Neural cell (in vitro differentiated cells): ENCODE data around the gene CRYZL1. TPM values are rescaled to one million over a fixed set of nuclear protein-coding genes. Genes with fewer than 3 reads are reported as not detected.
"Not testable (repeated sequence)": the region's sequence is repeated elsewhere in the genome, so short reads cannot be mapped to it uniquely, and the experiment has no call there.

Experiments used
- H2AFZ ChIP-seq: fragments of 200-600, 300-800 bp; sonication (generic), shearing (Covaris generic); 2 replicates; pipeline ENCODE4 v1.6.0; 2014; ENCODE audit warnings: low read depth, mild to moderate bottlenecking, antibody characterized with exemption, low read length, moderate library complexity
- H3F3A ChIP-seq: fragments of 200-600 bp; shearing (Covaris generic); 2 replicates; pipeline ENCODE4 v1.6.1; 2016; ENCODE audit warnings: mild to moderate bottlenecking, moderate library complexity, mixed read lengths, antibody characterized with exemption, low read length; ENCODE audit not compliant: insufficient read depth, poor library complexity, severe bottlenecking
- H3K27ac ChIP-seq: fragments of 200-600, 300-800 bp; sonication (generic), shearing (Covaris generic); 2 replicates; pipeline ENCODE4 v1.5.1; 2014; ENCODE audit warnings: mild to moderate bottlenecking, low read length, moderate library complexity
- H3K27me3 ChIP-seq: fragments of 300-800, 200-600 bp; sonication (generic), shearing (Covaris generic); 2 replicates; pipeline ENCODE4 v1.6.0; 2014; ENCODE audit warnings: mild to moderate bottlenecking, low read depth, low read length, moderate library complexity; ENCODE audit not compliant: insufficient read depth
- H3K36me3 ChIP-seq: fragments of 300-800, 200-600 bp; sonication (generic), shearing (Covaris generic); 2 replicates; pipeline ENCODE4 v1.5.1; 2014; ENCODE audit warnings: mild to moderate bottlenecking, antibody characterized with exemption, low read length, moderate library complexity; ENCODE audit not compliant: insufficient read depth
- H3K4me2 ChIP-seq: fragments of 300-800, 200-600 bp; sonication (generic), shearing (Covaris generic); 2 replicates; pipeline ENCODE4 v1.6.0; 2014; ENCODE audit warnings: mild to moderate bottlenecking, low read length
- H3K4me3 ChIP-seq: fragments of 300-800, 200-600 bp; sonication (generic), shearing (Covaris generic); 2 replicates; pipeline ENCODE4 v1.5.1; 2014; ENCODE audit warnings: mild to moderate bottlenecking, low read length, moderate library complexity
- H3K79me2 ChIP-seq: fragments of 200-600 bp; shearing (Covaris generic); replicated peaks from 2 replicates; pipeline ENCODE4 v1.6.0; 2014; ENCODE audit warnings: mild to moderate bottlenecking, low read length, moderate library complexity; ENCODE audit not compliant: insufficient read depth
- H3K9ac ChIP-seq: fragments of 300-800, 200-600 bp; sonication (generic), shearing (Covaris generic); 2 replicates; pipeline ENCODE4 v1.6.1; 2016; ENCODE audit warnings: mild to moderate bottlenecking, low read length, mixed read lengths
- H3K9me2 ChIP-seq: fragments of 200-600 bp; shearing (Covaris generic); 2 replicates; pipeline ENCODE4 v1.6.1; 2016; ENCODE audit warnings: mild to moderate bottlenecking, low read length, mixed read lengths; ENCODE audit not compliant: insufficient read depth
- H3K9me3 ChIP-seq: fragments of 200-600, 300-800 bp; sonication (generic), shearing (Covaris generic); 2 replicates; pipeline ENCODE4 v1.6.1; 2016; ENCODE audit warnings: mild to moderate bottlenecking, mixed run types, low read length, moderate library complexity, mixed read lengths
- H4K20me1 ChIP-seq: fragments of 200-600 bp; shearing (Covaris generic); 2 replicates; pipeline ENCODE4 v1.6.1; 2016; ENCODE audit warnings: mild to moderate bottlenecking, mixed run types; ENCODE audit not compliant: insufficient read depth
- CTCF ChIP-seq: fragments of 450-650 bp; IDR thresholded peaks from 2 replicates; pipeline ENCODE4 v1.5.1; 2014; ENCODE audit warnings: antibody characterized with exemption, mild to moderate bottlenecking, moderate library complexity; ENCODE audit not compliant: poor library complexity, severe bottlenecking
- EP300 ChIP-seq: fragments of 450-650 bp; conservative IDR thresholded peaks from 2 replicates; pipeline ENCODE4 v1.6.1; 2014; ENCODE audit warnings: antibody characterized with exemption, mild to moderate bottlenecking, moderate library complexity; ENCODE audit not compliant: poor library complexity, severe bottlenecking
- EZH2 ChIP-seq: fragments of 200-600, 300-800 bp; shearing (Covaris generic), sonication (generic); IDR thresholded peaks from 2 replicates; pipeline ENCODE4 v1.6.1; 2014; ENCODE audit warnings: antibody characterized with exemption, low read length, borderline replicate concordance, mild to moderate bottlenecking; ENCODE audit not compliant: insufficient read depth, poor library complexity, severe bottlenecking
- MXI1 ChIP-seq: fragments of 450-650 bp; conservative IDR thresholded peaks from 2 replicates; pipeline ENCODE4 v1.6.1; 2014; ENCODE audit warnings: antibody characterized with exemption, mild to moderate bottlenecking; ENCODE audit not compliant: poor library complexity, severe bottlenecking
- POLR2AphosphoS5 ChIP-seq: IDR thresholded peaks from 2 replicates; pipeline ENCODE4 v1.6.1; 2012
- RAD21 ChIP-seq: fragments of 450-650 bp; conservative IDR thresholded peaks from 2 replicates; pipeline ENCODE4 v1.6.1; 2014; ENCODE audit warnings: antibody characterized with exemption, mild to moderate bottlenecking, moderate library complexity
- REST ChIP-seq: IDR thresholded peaks from 2 replicates; pipeline ENCODE4 v1.6.1; 2012; ENCODE audit warnings: borderline replicate concordance
- SMC3 ChIP-seq: fragments of 450-650 bp; conservative IDR thresholded peaks from 2 replicates; pipeline ENCODE4 v1.6.1; 2014; ENCODE audit warnings: antibody characterized with exemption, mild to moderate bottlenecking, moderate library complexity; ENCODE audit not compliant: poor library complexity
- TAF1 ChIP-seq: IDR thresholded peaks from 2 replicates; pipeline ENCODE4 v1.6.1; 2012; ENCODE audit warnings: low read depth
- polyA plus RNA-seq: library from polyadenylated mRNA; depleted of rRNA; stranded (reverse); fragments of >200 nt; gene quantifications from 2 replicates; pipeline ENCODE4 v1.2.3, GENCODE V29; 2014

The CRYZL1 gene
- polyA plus RNA-seq, 1 donor from 2014 or later: 54.3 TPM

- H3K36me3 ChIP-seq: peaks cover 6% of the 10 kb centered on the region
- H3K9me2 ChIP-seq: no peaks in the 10 kb centered on the region
- peak overlapping the region; percentile 95 for H3K27ac ChIP-seq
- no peaks in the 10 kb centered on the region for H3K27me3 ChIP-seq
- no peaks in the 10 kb centered on the region for H3K9me3 ChIP-seq
- peak overlapping the region; percentile 69 for H3K4me2 ChIP-seq
- H2AFZ ChIP-seq: peak overlapping the region; percentile 60
- peak overlapping the region; percentile 76 for H3K4me3 ChIP-seq
- TF ChIP-seq POLR2AphosphoS5: no peak
- peaks cover 69% of the 10 kb centered on the region for H3K79me2 ChIP-seq
- no peaks in the 10 kb centered on the region for H3F3A ChIP-seq
- peak overlapping the region; percentile 76 for H3K9ac ChIP-seq
- H4K20me1 ChIP-seq: no peaks in the 10 kb centered on the region
Measured at GRCh38 chr21:33640697-33641351, 717 bp downstream of the CRYZL1 start.

GRCh38 chr21:33634254-33634653 is 7.3 kb downstream of the CRYZL1 start:
- no peak for TF ChIP-seq REST
- TF ChIP-seq TAF1: no peak
- TF ChIP-seq EZH2: no peak
- TF ChIP-seq EP300: no peak
- no peak for TF ChIP-seq MXI1
- no peak for TF ChIP-seq CTCF
- TF ChIP-seq SMC3: no peak
- TF ChIP-seq RAD21: no peak
- TF ChIP-seq POLR2AphosphoS5: no peak
- Histone ChIP-seq H3K79me2 (peaks cover 34% of the 10 kb centered on the region), H3K36me3 (peaks cover 12% of the 10 kb centered on the region), H2AFZ (no peak overlapping the region), H3K4me3 (no peak overlapping the region), H4K20me1 (no peaks in the 10 kb centered on the region), H3K9me3 (no peaks in the 10 kb centered on the region), H3K27ac (no peak overlapping the region), H3K9ac (no peak overlapping the region), H3K4me2 (no peak overlapping the region), H3K9me2 (no peaks in the 10 kb centered on the region), H3F3A (no peaks in the 10 kb centered on the region), H3K27me3 (no peaks in the 10 kb centered on the region)

GRCh38 chr21:33626151-33626550 is 15.4 kb downstream of the CRYZL1 start:
- not testable (repeated sequence) for H3K27ac ChIP-seq, H3K9me2 ChIP-seq, H3K9ac ChIP-seq, H3F3A ChIP-seq, H3K27me3 ChIP-seq, H3K4me2 ChIP-seq, H3K4me3 ChIP-seq, H3K9me3 ChIP-seq, H4K20me1 ChIP-seq, H3K79me2 ChIP-seq, H2AFZ ChIP-seq, H3K36me3 ChIP-seq
